ENCODE results near the gene CFDP1.

Gene CFDP1

GRCh38 chr16:75466760-75467159 lies 33.5 kb upstream of the CFDP1 start:
- H3K4me3 ChIP-seq (ENCODE audit: low read depth, low read length), result no peak overlapping the region
- DNase-seq (ENCODE audit: low read depth), result no peak
- TF ChIP-seq MAX (IDR thresholded peaks at IDR 0.05; ENCODE audit: low read depth, low read length) (no peak), MYC (IDR thresholded peaks at IDR 0.05; ENCODE audit: low read depth, low read length) (no peak), POLR2A (IDR thresholded peaks at IDR 0.05; ENCODE audit: extremely low read depth, insufficient read length) (no peak), CTCF (IDR thresholded peaks at IDR 0.05; ENCODE audit: low read depth, low read length) (no peak)

GRCh38 chr16:75464122-75464918 lies 31.0 kb upstream of the CFDP1 start, which contains the start of gene TMEM170A:
Gene TMEM170A, minus strand, starts transcription at chr16:75464689. Its CDS starts 89 bp downstream, at chr16:75464600.
- H3K4me3 ChIP-seq (ENCODE audit: low read depth, low read length), result peak within 1 kb of the TSS; percentile 81
- peak; percentile 92 for TF ChIP-seq POLR2A (IDR thresholded peaks at IDR 0.05; ENCODE audit: extremely low read depth, insufficient read length)
- TF ChIP-seq CTCF (IDR thresholded peaks at IDR 0.05; ENCODE audit: low read depth, low read length), result peak; percentile 99
- TF ChIP-seq MYC (IDR thresholded peaks at IDR 0.05; ENCODE audit: low read depth, low read length), result peak; percentile 89
- TF ChIP-seq MAX (IDR thresholded peaks at IDR 0.05; ENCODE audit: low read depth, low read length), result peak; percentile 72; the same call in 1 of the 2 replicates
- DNase-seq (ENCODE audit: low read depth), result peak; percentile 99

GRCh38 chr16:75463389-75464121 lies 30.3 kb upstream of the CFDP1 start:
- peak; percentile 50 for DNase-seq (ENCODE audit: low read depth)
- H3K4me3 ChIP-seq (ENCODE audit: low read depth, low read length), result peak overlapping the region; percentile 81

GRCh38 chr16:75462806-75463205 lies 29.5 kb upstream of the CFDP1 start:
- TF ChIP-seq MYC (IDR thresholded peaks at IDR 0.05; ENCODE audit: low read depth, low read length) (no peak), MAX (IDR thresholded peaks at IDR 0.05; ENCODE audit: low read depth, low read length) (no peak), POLR2A (IDR thresholded peaks at IDR 0.05; ENCODE audit: extremely low read depth, insufficient read length) (no peak), CTCF (IDR thresholded peaks at IDR 0.05; ENCODE audit: low read depth, low read length) (no peak)
- no peak for DNase-seq (ENCODE audit: low read depth)
- peak overlapping the region; percentile 81 for H3K4me3 ChIP-seq (ENCODE audit: low read depth, low read length)

GRCh38 chr16:75461575-75461974 lies 28.3 kb upstream of the CFDP1 start:
- TF ChIP-seq MYC (IDR thresholded peaks at IDR 0.05; ENCODE audit: low read depth, low read length) (no peak), POLR2A (IDR thresholded peaks at IDR 0.05; ENCODE audit: extremely low read depth, insufficient read length) (no peak), CTCF (IDR thresholded peaks at IDR 0.05; ENCODE audit: low read depth, low read length) (no peak), MAX (IDR thresholded peaks at IDR 0.05; ENCODE audit: low read depth, low read length) (no peak)
- DNase-seq (ENCODE audit: low read depth), result no peak

GRCh38 chr16:75460446-75460845 lies 27.1 kb upstream of the CFDP1 start:
- DNase-seq (ENCODE audit: low read depth), result no peak
- no peak overlapping the region for H3K4me3 ChIP-seq (ENCODE audit: low read depth, low read length)
- TF ChIP-seq MYC (IDR thresholded peaks at IDR 0.05; ENCODE audit: low read depth, low read length) (no peak), MAX (IDR thresholded peaks at IDR 0.05; ENCODE audit: low read depth, low read length) (no peak), POLR2A (IDR thresholded peaks at IDR 0.05; ENCODE audit: extremely low read depth, insufficient read length) (no peak), CTCF (IDR thresholded peaks at IDR 0.05; ENCODE audit: low read depth, low read length) (no peak)

More at GRCh38 chr16:75461575-75461974, 28.3 kb upstream of the CFDP1 start:
- no peak overlapping the region for H3K4me3 ChIP-seq (ENCODE audit: low read depth, low read length)
